Stimulated activated CD8-positive, alpha-beta memory T cell treated with anti-CD3 and anti-CD28 coated beads, Interleukin-12 subunit alpha, Interleukin-12 subunit beta, amount 100 ng/mL, for 1 hour (primary cell): ENCODE measurements around the gene RNF41.
"Not testable (repeated sequence)": the region's sequence is repeated elsewhere in the genome, so short reads cannot be mapped to it uniquely, and the experiment has no call there.

ENCODE experiments used
- DNase-seq: peaks from one replicate; pipeline ENCODE4 v3.0.0-alpha.2; 2020; ENCODE audit warnings: low read depth

The RNF41 gene

DNA sequence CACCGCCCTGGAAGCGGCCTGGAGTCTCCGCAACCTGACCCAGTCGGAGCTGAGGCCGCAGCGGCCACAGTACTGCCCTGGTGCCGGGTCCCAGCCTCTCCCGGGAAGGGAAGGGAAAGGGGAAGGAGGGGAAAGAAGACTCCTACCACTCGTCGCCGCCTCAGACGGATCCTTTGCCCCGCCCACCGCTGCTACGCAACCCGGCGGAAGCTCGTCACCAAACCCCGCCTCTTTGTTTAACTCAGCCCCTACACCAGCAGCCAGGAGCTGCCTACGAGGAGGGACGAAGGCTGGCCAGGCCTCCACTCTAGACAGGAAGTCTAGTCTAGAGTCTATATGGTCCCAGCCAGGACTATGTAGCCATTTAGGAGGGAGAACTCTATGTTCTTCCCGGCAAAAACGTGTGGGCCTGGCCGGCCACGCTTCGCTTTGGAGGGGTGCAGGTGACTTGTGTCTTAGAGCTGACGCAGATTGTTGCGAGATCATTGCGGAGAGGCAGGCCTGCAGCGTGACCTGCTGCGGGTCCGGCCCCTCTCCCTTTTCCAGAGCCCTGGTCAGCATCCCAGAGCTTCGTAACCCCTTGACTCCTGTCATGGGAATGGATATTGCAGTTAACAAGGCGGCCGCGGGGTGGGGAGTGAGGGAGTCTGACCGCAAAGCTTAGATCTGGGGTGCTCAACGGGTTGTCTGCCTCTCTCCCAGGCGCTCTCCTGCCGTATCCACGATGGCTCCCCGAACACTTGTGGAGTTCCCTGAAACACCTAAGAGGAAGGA, at the start of gene RNF41:
TSS of gene RNF41 (minus strand) at position 166 of the 774 bp plus-strand sequence. CDS start 7,875 bp downstream, outside the sequence.
- peak; percentile 89 for DNase-seq

DNA sequence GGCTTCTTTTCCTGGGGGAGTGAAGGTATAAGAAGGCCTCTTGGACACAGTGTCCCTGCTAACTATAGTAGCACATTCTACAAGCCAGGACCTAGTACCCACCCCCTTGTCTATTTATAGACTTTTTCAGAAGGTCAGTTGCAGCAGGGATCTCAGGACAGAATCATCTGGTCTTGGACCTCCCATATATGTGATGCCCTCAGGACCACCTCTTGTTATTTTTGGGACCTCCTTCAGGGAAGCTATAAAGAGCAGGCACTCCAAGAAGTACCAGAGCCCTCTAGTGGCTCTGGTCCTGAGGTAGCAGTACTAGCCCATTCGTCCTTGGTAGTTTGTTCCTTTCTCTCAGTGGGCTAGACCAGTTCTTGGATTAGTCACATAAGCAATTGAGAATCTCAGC, 49.3 kb upstream of the RNF41 start:
- no peak for DNase-seq

- no peak for DNase-seq
These were observed 45.8 kb upstream of the RNF41 start for GRCh38 chr12:56267443-56268071.

DNA sequence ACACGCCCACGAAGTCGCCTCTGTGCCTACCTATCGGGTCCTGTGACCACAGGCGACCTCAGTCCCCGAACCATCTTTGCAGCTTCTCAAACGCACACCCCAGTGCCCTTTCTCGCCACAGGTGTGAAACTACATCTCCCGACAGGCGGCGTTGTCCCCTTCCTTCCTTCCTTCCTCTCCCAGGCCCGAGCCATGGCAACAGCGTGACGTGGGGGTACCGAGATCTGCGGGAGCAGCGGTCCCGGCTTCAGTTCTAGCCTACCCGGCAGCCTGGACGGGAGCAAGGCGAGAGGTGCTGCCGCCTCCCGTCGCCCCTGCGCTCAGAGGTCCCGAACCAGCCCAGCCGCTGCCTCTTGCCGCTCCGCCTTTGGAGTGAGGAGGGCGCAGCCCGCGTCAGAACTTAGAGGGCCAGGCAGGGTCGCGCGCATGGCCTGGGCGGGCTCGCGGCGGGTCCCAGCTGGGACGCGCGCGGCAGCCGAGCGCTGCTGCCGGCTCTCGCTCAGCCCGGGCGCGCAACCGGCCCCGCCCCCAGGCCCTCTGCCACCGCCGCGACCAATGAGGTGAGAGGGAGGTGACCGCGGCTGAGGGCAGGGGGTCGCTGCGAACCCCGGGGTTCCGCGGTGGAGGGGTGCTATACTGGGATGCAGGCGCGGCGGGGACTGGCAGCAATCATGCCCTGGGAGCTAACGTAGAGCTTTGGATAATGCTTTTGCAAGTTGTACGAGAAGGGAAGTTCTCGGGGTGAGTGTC, 45.1 kb upstream of the RNF41 start, which contains the start of gene COQ10A:
TSS of gene COQ10A (plus strand) at position 250 of the 750 bp plus-strand sequence. CDS start at position 427, 177 bp downstream.
- peak; percentile 86 for DNase-seq

DNA sequence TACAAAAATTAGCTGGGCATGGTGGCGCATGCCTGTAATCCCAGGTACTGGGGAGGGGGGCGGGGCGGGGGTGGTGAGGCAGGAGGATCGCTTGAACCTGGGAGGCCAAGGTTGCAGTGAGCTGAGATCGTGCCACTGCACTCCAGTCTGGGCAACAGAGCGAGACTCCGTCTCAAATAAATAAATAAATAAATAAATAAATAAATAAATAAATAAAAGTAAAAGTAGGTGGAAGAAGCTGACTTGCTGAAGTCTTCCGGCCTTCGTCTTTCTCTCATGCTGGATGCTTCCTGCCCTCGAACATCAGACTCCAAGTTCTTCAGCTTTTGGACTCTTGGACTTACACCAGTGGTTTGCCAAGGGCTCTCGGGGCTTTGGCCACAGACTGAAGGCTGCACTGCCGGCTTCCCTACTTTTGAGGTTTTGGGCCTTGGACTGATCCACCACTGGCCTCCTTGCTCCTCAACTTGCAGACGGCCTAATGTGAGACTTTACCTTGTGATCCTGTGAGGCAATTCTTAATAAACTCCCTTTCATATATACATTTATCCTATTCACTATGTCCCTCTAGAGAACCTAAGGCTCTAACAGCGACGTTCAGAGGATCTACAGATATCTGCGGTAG, 44.5 kb upstream of the RNF41 start:
- DNase-seq = not testable (repeated sequence)

GRCh38 chr12:56262955-56263354, 41.2 kb upstream of the RNF41 start:
- DNase-seq = not testable (repeated sequence)

DNA sequence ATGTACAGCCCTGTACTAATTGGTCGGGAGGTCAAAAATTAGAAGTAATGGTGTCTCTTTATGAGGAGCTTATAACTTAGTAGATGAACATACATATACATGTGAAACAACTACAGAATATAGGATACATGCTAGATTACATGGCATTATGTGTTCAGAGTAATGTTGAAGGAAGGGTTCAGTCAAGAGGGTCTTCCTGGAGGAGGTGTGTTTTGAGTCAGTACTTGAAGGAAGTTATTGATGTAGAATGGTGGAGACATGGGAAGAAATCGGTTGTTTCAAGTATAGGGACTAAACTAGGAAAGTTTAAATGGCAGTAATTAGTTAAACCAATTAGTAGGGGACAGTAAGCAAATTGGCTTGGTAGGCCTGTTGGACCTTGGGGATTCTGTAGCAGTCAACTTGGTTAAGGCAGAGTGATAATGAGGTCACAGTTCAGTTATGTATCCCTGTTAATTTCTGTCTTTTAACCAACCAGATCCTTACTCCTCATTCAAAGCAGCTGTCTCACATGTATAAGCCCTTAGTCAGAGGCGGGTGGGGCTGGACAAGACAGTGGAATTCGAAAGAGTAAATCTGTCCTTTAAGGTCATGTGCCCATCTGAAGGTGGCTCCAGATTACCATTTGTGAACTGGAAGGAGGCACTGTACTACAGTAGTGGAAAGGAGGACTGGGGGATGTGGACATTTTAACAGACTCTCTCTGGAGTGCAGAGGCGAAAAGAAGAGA, 39.9 kb upstream of the RNF41 start:
- no peak for DNase-seq

DNA sequence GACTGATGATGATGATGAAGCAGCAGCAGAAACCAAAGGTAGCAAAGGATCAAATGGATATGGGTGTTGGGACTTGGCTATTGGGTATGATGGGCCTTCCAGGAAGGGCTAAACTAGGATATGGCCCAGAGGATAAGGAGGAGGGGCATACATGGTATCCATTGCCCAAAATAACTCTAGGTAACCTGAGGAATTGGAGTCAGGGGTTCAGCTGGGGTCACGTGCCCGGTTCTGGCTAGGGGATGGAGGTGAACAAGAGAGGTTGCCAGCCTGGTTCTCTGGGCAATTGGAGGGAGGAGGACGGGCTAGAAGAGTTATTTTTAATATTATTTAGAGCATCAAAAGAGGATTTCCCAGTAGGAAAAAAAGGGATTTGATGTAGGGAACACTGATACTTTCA, 39.2 kb upstream of the RNF41 start:
- no peak for DNase-seq

DNA sequence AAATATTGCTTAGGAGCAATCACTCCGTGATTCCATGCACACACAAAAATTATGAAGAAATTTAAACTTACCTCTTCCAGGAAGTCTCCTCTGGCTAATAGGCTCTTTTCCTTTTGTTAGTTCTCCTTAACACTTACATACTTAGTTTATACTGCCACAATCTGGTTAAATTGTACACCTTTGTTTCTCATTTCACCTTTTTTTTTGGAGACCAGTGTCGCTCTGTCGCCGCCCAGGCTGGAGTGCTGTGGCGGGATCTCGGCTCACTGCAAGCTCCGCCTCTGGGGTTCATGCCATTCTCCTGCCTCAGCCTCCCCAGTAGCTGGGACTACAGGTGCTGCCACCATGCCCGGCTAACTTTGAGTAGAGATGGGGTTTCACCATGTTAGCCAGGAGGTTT, 38.7 kb upstream of the RNF41 start:
- no peak for DNase-seq

DNA sequence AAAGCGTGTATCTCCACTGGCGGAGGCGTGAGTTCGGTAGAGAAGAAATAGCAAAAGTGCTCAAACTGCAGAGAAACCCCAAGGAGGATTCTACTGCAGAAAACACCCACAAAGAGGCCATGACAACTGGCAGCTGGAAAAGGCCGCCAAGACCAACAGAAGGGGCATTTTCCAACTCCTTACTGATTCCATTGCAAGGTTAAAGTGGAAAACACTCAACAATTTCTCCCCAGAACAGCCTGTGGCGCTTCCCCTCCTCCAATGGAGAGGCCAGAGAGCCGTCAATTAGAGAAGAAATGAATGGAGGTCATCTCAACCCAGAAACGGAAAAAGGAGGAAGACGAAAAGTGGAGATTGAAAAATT, 37.1 kb upstream of the RNF41 start:
- DNase-seq = no peak

DNA sequence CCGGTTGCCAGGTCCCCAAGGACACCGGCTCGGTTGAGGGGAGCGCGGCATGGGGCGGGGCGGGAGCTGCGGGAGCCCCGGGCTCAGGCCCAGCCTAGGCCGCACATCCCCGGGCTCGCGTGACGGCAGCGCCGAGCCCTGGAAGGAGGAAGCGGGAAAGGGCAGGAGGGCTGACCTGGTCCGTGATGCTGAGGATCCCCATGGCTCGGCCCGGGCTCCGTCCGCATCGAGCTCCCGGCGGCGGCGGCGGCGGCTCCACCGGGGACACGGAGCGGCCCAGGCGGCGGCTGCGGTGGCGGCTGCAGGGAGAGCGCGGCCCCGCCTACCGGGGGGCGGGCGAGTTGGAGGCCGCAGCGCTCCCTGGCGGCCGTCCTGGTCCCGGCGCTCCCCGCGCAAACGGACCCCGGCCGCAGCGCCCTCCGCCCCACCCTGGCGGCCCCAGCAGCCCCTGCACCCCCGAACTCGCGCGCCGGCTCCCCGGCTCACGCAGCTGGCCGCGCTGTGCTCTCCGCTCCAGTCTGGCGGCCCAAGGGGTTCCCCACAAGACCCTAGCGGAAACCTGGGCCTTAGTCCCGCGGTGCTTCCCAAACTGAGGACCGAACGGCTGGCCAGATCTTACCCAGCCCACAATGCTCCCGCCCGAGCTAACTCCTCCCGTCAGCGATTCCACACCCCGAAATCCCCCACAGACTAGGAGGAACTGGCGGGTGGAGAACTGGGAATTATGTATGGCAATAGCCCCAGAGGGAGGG, 36.5 kb upstream of the RNF41 start, which contains the start of gene ANKRD52:
TSS of gene ANKRD52 (minus strand) at position 317 of the 752 bp plus-strand sequence. CDS start at position 202, 115 bp downstream.
- peak; percentile 55 for DNase-seq

DNA sequence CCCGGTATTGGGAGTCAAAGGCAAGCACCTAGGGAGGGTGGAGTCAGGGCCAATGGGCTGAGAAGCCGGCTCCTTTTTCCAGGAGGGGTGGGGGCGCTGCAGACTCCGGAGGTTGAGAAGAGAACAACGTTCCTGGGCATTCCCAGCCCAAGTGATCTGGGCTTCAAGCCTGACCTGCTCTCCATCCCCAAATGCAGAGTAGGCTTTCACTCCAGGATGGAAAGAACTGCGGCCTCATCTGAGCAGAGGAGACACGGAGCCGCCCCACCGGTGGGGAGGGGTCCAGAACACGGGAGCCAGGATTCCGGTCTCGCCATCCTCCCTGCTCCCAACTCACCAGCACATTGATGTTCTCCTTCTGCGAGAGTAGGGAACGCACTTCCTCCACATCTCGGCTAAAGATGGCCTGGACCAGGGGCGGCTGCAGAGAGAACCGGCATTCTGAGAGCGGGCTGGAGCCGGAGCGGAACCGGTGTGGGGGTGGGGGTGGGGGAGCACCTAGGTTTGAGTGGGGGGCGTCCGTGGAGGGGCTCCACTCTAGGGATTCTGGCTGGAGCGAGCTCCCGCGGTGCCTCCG, 35.9 kb upstream of the RNF41 start:
- DNase-seq = no peak

GRCh38 chr12:56257071-56257470, 35.3 kb upstream of the RNF41 start:
- no peak for DNase-seq

- DNase-seq = no peak
These were observed 34.7 kb upstream of the RNF41 start for GRCh38 chr12:56256326-56256960.

GRCh38 chr12:56255671-56256070, 33.9 kb upstream of the RNF41 start:
- DNase-seq = no peak

- DNase-seq = no peak
These were observed 31.4 kb upstream of the RNF41 start for GRCh38 chr12:56253091-56253490.

- DNase-seq = no peak
These were observed 30.9 kb upstream of the RNF41 start for GRCh38 chr12:56252649-56253048.

- no peak for DNase-seq
These were observed 27.0 kb upstream of the RNF41 start for GRCh38 chr12:56248711-56249110.

GRCh38 chr12:56247923-56248322, 26.2 kb upstream of the RNF41 start:
- DNase-seq = no peak

DNA sequence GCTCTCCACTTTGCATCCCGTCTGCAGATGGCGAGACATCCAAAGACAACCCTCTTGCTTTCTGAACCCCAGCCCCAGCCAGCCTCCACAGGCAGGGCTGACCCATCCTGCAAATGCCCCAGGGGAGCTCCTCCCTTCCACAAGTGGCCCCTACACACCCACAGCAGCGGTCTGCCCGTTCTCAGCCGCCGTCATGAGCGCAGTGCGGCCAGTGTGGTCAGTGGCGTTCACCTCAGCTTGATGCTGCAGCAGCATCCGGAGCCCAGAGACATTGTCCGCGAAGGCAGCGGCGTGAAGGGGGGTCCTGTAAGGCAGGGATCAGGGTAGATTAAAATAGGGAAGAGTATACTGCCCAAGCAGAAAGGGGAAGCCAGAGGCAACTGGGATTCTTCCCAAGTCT, 22.8 kb upstream of the RNF41 start:
- no peak for DNase-seq
